Measurements from ENCODE around the gene RSKR.

GRCh38 chr17:28569446-28569845 is 44.5 kb downstream of the RSKR start:
- TF ChIP-seq EZH2 (IDR thresholded peaks at IDR 0.05; ENCODE audit: low read depth, unreplicated experiment) (no peak), CTCF (conservative IDR thresholded peaks at IDR 0.05; ENCODE audit: low read depth in 2 of 2) (no peak)
